ENCODE measurements around the gene DPF3. TPM values are rescaled to one million over a fixed set of nuclear protein-coding genes. Genes with fewer than 3 reads are reported as not detected.

DPF3 gene
- total and polyA plus RNA-seq, 9 donors, result 1.3 to 3.9 (median 1.9) TPM

- H3K27ac ChIP-seq (ENCODE audit: low read length), result no peak overlapping the region
- no peak overlapping the region for H3K4me3 ChIP-seq (ENCODE audit: low read length)
- H3K36me3 ChIP-seq (ENCODE audit: control insufficient read depth, insufficient read depth, low read length), result no peaks in the 10 kb centered on the region
- H3K27me3 ChIP-seq (ENCODE audit: control insufficient read depth, insufficient read depth, low read length), result peaks cover 9% of the 10 kb centered on the region
- DNase-seq, result no peak
- no peaks in the 10 kb centered on the region for H3K4me1 ChIP-seq (ENCODE audit: control insufficient read depth, insufficient read depth, low read length)
- H3K9me3 ChIP-seq (replicated peaks; ENCODE audit: control insufficient read depth, low read depth, low read length), result no peaks in the 10 kb centered on the region
- 36% methylated on average over 1 of the region's 3 CpGs for whole genome bisulfite sequencing (ENCODE audit: insufficient coverage)
Observed at GRCh38 chr14:72906316-72906715, 12.4 kb upstream of the DPF3 start.

- H3K9me3 ChIP-seq (replicated peaks; ENCODE audit: control insufficient read depth, low read depth, low read length), result no peaks in the 10 kb centered on the region
- H3K27me3 ChIP-seq (ENCODE audit: control insufficient read depth, insufficient read depth, low read length), result peaks cover 9% of the 10 kb centered on the region
- H3K36me3 ChIP-seq (ENCODE audit: control insufficient read depth, insufficient read depth, low read length), result no peaks in the 10 kb centered on the region
- no peak overlapping the region for H3K4me3 ChIP-seq (ENCODE audit: low read length)
- 0% methylated on average over 1 of the region's 5 CpGs for WGBS (ENCODE audit: insufficient coverage)
- H3K27ac ChIP-seq (ENCODE audit: low read length), result no peak overlapping the region
- peak; percentile 79 for DNase-seq
- H3K4me1 ChIP-seq (ENCODE audit: control insufficient read depth, insufficient read depth, low read length), result no peaks in the 10 kb centered on the region
Observed at GRCh38 chr14:72904840-72905561, 11.1 kb upstream of the DPF3 start.

DNA sequence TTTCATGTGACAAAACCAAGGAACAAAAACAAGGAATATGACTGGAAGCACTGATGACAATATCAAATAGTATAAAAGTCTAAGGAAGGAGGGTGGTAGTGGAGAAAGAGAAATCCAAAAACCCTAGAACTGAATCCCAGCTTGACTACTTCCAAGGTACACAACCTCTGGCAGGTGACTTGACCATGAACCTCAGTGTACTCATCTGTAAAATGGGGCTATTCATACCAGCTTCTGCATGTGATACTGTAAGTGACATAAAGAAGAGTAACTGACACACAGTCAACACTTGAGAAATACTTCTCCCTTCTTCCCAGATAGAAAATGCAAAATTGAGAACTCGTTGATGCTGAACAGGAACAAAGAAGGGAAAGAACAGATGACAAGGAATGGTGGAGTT, 10.3 kb upstream of the DPF3 start:
- Histone ChIP-seq H3K9me3 (replicated peaks; ENCODE audit: control insufficient read depth, low read depth, low read length) (no peaks in the 10 kb centered on the region), H3K4me1 (ENCODE audit: control insufficient read depth, insufficient read depth, low read length) (no peaks in the 10 kb centered on the region), H3K36me3 (ENCODE audit: control insufficient read depth, insufficient read depth, low read length) (no peaks in the 10 kb centered on the region), H3K27me3 (ENCODE audit: control insufficient read depth, insufficient read depth, low read length) (peaks cover 7% of the 10 kb centered on the region), H3K4me3 (ENCODE audit: low read length) (no peak overlapping the region), H3K27ac (ENCODE audit: low read length) (no peak overlapping the region)
- no CpG with 5 or more reads among the region's 1 CpG for WGBS (ENCODE audit: insufficient coverage)
- DNase-seq, result no peak

GRCh38 chr14:72903716-72904115, 9.8 kb upstream of the DPF3 start:
- H3K4me3 ChIP-seq (ENCODE audit: low read length), result no peak overlapping the region
- WGBS (ENCODE audit: insufficient coverage), result no CpG with 5 or more reads among the region's 1 CpG
- no peaks in the 10 kb centered on the region for H3K4me1 ChIP-seq (ENCODE audit: control insufficient read depth, insufficient read depth, low read length)
- DNase-seq, result no peak
- H3K27ac ChIP-seq (ENCODE audit: low read length), result no peak overlapping the region
- no peaks in the 10 kb centered on the region for H3K36me3 ChIP-seq (ENCODE audit: control insufficient read depth, insufficient read depth, low read length)
- H3K27me3 ChIP-seq (ENCODE audit: control insufficient read depth, insufficient read depth, low read length), result peaks cover 7% of the 10 kb centered on the region
- no peaks in the 10 kb centered on the region for H3K9me3 ChIP-seq (replicated peaks; ENCODE audit: control insufficient read depth, low read depth, low read length)

DNA sequence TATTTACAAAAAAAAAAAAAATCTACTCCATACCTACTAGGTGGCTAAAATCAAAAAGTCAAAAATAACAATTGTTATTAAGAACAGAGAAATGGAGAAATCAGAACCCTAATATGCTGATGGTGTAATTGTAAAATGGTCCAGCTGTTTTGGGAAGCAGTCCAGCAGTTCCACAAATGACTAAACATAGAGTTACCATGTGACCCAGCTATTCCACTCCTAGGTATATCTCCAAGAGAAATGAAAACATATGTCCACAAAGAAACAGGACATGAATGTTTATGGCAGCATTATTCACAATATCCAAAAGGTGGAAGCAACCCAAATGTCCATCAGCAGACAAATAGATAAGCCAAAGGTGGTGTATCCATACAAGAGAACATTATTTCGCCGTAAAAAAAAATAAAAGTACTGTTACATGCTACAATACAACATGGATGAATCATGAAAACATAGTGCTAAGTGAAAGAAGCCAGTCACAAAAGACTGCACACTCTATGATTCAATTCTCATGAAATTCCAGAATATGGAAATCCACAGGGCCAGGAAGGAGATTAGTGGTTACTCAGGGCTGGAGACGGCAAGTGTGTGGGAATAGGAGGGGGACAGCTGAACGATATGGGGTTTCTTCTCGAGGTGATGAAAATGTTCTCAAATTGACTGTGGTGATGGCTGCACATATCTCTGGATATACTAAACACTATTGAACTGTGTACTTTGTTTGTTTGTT, 9.1 kb upstream of the DPF3 start:
- Histone ChIP-seq H3K9me3 (replicated peaks; ENCODE audit: control insufficient read depth, low read depth, low read length) (no peaks in the 10 kb centered on the region), H3K4me3 (ENCODE audit: low read length) (no peak overlapping the region), H3K27ac (ENCODE audit: low read length) (no peak overlapping the region), H3K36me3 (ENCODE audit: control insufficient read depth, insufficient read depth, low read length) (no peaks in the 10 kb centered on the region), H3K4me1 (ENCODE audit: control insufficient read depth, insufficient read depth, low read length) (no peaks in the 10 kb centered on the region), H3K27me3 (ENCODE audit: control insufficient read depth, insufficient read depth, low read length) (peaks cover 6% of the 10 kb centered on the region)
- DNase-seq, result no peak
- no CpG with 5 or more reads among the region's 5 CpGs for WGBS (ENCODE audit: insufficient coverage)

DNA sequence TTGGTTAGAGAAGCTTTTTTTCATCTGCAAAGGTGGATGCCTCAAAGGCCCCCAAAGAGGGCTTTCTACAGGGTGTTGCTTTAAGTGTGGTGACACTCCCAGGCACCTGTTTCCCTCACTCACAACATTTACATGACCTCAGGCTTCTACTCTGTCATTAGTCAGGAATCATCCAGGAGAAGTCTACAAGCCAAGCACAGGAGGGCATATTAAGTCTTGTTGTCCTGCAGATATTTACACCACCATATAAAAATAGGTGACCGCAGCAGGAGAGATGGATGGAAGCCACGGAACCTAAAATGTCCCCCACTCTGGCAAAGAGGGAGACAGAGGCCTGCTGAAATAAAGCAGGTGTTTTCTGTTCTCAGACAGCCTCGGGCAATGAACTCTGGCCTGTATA, 7.5 kb upstream of the DPF3 start:
- Histone ChIP-seq H3K4me1 (ENCODE audit: control insufficient read depth, insufficient read depth, low read length) (no peaks in the 10 kb centered on the region), H3K27ac (ENCODE audit: low read length) (no peak overlapping the region), H3K4me3 (ENCODE audit: low read length) (no peak overlapping the region), H3K27me3 (ENCODE audit: control insufficient read depth, insufficient read depth, low read length) (peaks cover 8% of the 10 kb centered on the region), H3K9me3 (replicated peaks; ENCODE audit: control insufficient read depth, low read depth, low read length) (no peaks in the 10 kb centered on the region), H3K36me3 (ENCODE audit: control insufficient read depth, insufficient read depth, low read length) (no peaks in the 10 kb centered on the region)
- no peak for DNase-seq
- WGBS (ENCODE audit: insufficient coverage), result no CpG with 5 or more reads among the region's 3 CpGs

DNA sequence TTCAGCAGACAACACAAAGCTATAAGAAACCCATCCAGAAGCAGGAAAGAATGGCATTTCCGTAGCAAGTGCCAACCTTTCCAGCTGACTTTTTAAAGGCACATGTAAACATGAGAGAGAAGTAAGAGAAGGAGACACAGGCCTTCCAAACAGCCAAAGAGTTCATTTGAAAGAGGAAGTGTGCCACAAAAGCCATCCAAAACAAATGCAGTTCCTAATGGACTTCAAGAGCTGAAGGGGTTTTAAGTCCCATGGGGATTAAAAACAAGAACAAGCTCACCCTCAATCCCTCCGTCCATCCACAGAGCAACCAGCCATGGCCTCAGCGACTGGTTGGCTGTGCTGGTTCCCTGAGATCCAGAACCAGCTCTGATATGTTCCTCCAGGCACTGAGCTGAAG, 4.5 kb upstream of the DPF3 start:
- H3K27ac ChIP-seq (ENCODE audit: low read length), result no peak overlapping the region
- DNase-seq, result no peak
- WGBS (ENCODE audit: insufficient coverage), result 0% methylated on average over 1 of the region's 3 CpGs
- H3K4me1 ChIP-seq (ENCODE audit: control insufficient read depth, insufficient read depth, low read length), result peaks cover 11% of the 10 kb centered on the region
- H3K27me3 ChIP-seq (ENCODE audit: control insufficient read depth, insufficient read depth, low read length), result peaks cover 22% of the 10 kb centered on the region
- no peaks in the 10 kb centered on the region for H3K36me3 ChIP-seq (ENCODE audit: control insufficient read depth, insufficient read depth, low read length)
- no peaks in the 10 kb centered on the region for H3K9me3 ChIP-seq (replicated peaks; ENCODE audit: control insufficient read depth, low read depth, low read length)
- H3K4me3 ChIP-seq (ENCODE audit: low read length), result no peak overlapping the region

- DNase-seq, result peak; percentile 39
- Histone ChIP-seq H3K4me1 (ENCODE audit: control insufficient read depth, insufficient read depth, low read length) (peaks cover 26% of the 10 kb centered on the region), H3K4me3 (ENCODE audit: low read length) (peak overlapping the region; percentile 74), H3K36me3 (ENCODE audit: control insufficient read depth, insufficient read depth, low read length) (no peaks in the 10 kb centered on the region), H3K27me3 (ENCODE audit: control insufficient read depth, insufficient read depth, low read length) (peaks cover 54% of the 10 kb centered on the region), H3K9me3 (replicated peaks; ENCODE audit: control insufficient read depth, low read depth, low read length) (no peaks in the 10 kb centered on the region), H3K27ac (ENCODE audit: low read length) (peak overlapping the region; percentile 20)
- 1% methylated on average over 12 of the region's 25 CpGs for WGBS (ENCODE audit: insufficient coverage)
Observed at GRCh38 chr14:72894623-72895378, 900 bp upstream of the DPF3 start.

DNA sequence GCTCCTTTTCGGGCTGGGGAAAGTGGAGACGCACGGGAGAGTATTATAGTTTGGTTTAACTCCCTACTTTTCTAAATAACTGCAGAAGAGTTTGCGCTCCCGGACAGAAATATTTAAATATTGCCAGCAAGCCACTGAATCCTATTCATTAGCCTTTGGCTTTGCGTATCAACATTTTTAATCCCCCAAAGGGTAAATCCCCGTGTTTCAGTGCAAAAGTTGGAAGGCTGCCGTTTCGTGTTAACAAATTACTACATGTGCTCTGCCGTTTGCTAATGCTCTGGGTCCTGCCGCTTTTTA, 372 bp upstream of the DPF3 start:
- Histone ChIP-seq H3K36me3 (ENCODE audit: control insufficient read depth, insufficient read depth, low read length) (no peaks in the 10 kb centered on the region), H3K4me3 (ENCODE audit: low read length) (peak overlapping the region; percentile 74), H3K27me3 (ENCODE audit: control insufficient read depth, insufficient read depth, low read length) (peaks cover 57% of the 10 kb centered on the region), H3K9me3 (replicated peaks; ENCODE audit: control insufficient read depth, low read depth, low read length) (no peaks in the 10 kb centered on the region), H3K27ac (ENCODE audit: low read length) (peak overlapping the region; percentile 42), H3K4me1 (ENCODE audit: control insufficient read depth, insufficient read depth, low read length) (peaks cover 26% of the 10 kb centered on the region)
- WGBS (ENCODE audit: insufficient coverage), result 0% methylated on average over 6 of the region's 11 CpGs
- no peak for DNase-seq

GRCh38 chr14:72892879-72893635, 844 bp downstream of the DPF3 start:
- Histone ChIP-seq H3K9me3 (replicated peaks; ENCODE audit: control insufficient read depth, low read depth, low read length) (no peaks in the 10 kb centered on the region), H3K4me1 (ENCODE audit: control insufficient read depth, insufficient read depth, low read length) (peaks cover 26% of the 10 kb centered on the region), H3K27ac (ENCODE audit: low read length) (no peak overlapping the region), H3K36me3 (ENCODE audit: control insufficient read depth, insufficient read depth, low read length) (no peaks in the 10 kb centered on the region), H3K27me3 (ENCODE audit: control insufficient read depth, insufficient read depth, low read length) (peaks cover 65% of the 10 kb centered on the region), H3K4me3 (ENCODE audit: low read length) (peak overlapping the region; percentile 74)
- DNase-seq, result peak; percentile 24
- under 1% methylated on average over 66 of the region's 68 CpGs for WGBS (ENCODE audit: insufficient coverage)

All from muscle of leg (tissue), 11 donors.